ENCODE results near the gene DUSP22. TPM values are rescaled to one million over a fixed set of nuclear protein-coding genes. Genes with fewer than 3 reads are reported as not detected.
"Not testable (repeated sequence)": the region's sequence is repeated elsewhere in the genome, so short reads cannot be mapped to it uniquely, and the experiment has no call there.

Gene DUSP22
- total RNA-seq, 1 experiment from 2014 or later, result 30.7 TPM

GRCh38 chr6:326066-326465 is 33.8 kb downstream of the DUSP22 start:
- H3K27me3 ChIP-seq (ENCODE audit: control insufficient read depth, insufficient read depth, low read length); H3K36me3 ChIP-seq (replicated peaks; ENCODE audit: control insufficient read depth, insufficient read depth, low read length); H3K4me3 ChIP-seq (ENCODE audit: insufficient read depth, low read depth, low read length); DNase-seq: not testable (repeated sequence)

- no peak for DNase-seq
- no peak overlapping the region for H3K4me3 ChIP-seq (ENCODE audit: insufficient read depth, low read depth, low read length)
- no peaks in the 10 kb centered on the region; the same call in 1 of the 2 replicates for H3K36me3 ChIP-seq (replicated peaks; ENCODE audit: control insufficient read depth, insufficient read depth, low read length)
- no peaks in the 10 kb centered on the region for H3K27me3 ChIP-seq (ENCODE audit: control insufficient read depth, insufficient read depth, low read length)
Observed at GRCh38 chr6:326896-327537, 34.7 kb downstream of the DUSP22 start.

GRCh38 chr6:327538-328116 is 35.3 kb downstream of the DUSP22 start:
- Histone ChIP-seq H3K4me3 (ENCODE audit: insufficient read depth, low read depth, low read length) (no peak overlapping the region), H3K36me3 (replicated peaks; ENCODE audit: control insufficient read depth, insufficient read depth, low read length) (no peaks in the 10 kb centered on the region; the same call in 1 of the 2 replicates), H3K27me3 (ENCODE audit: control insufficient read depth, insufficient read depth, low read length) (no peaks in the 10 kb centered on the region)
- DNase-seq, result no peak

GRCh38 chr6:328136-328670 is 35.9 kb downstream of the DUSP22 start:
- Histone ChIP-seq H3K4me3 (ENCODE audit: insufficient read depth, low read depth, low read length) (no peak overlapping the region), H3K27me3 (ENCODE audit: control insufficient read depth, insufficient read depth, low read length) (no peaks in the 10 kb centered on the region), H3K36me3 (replicated peaks; ENCODE audit: control insufficient read depth, insufficient read depth, low read length) (no peaks in the 10 kb centered on the region; the same call in 1 of the 2 replicates)
- no peak for DNase-seq

- no peak overlapping the region for H3K4me3 ChIP-seq (ENCODE audit: insufficient read depth, low read depth, low read length)
- H3K36me3 ChIP-seq (replicated peaks; ENCODE audit: control insufficient read depth, insufficient read depth, low read length), result no peaks in the 10 kb centered on the region; the same call in 1 of the 2 replicates
- DNase-seq, result no peak
- no peaks in the 10 kb centered on the region for H3K27me3 ChIP-seq (ENCODE audit: control insufficient read depth, insufficient read depth, low read length)
Observed at GRCh38 chr6:328924-329323, 36.6 kb downstream of the DUSP22 start.

GRCh38 chr6:329888-330691 is 37.8 kb downstream of the DUSP22 start:
- no peaks in the 10 kb centered on the region; the same call in 1 of the 2 replicates for H3K36me3 ChIP-seq (replicated peaks; ENCODE audit: control insufficient read depth, insufficient read depth, low read length)
- H3K4me3 ChIP-seq (ENCODE audit: insufficient read depth, low read depth, low read length), result no peak overlapping the region
- peak; percentile 80 for DNase-seq
- H3K27me3 ChIP-seq (ENCODE audit: control insufficient read depth, insufficient read depth, low read length), result no peaks in the 10 kb centered on the region

- no peak overlapping the region for H3K4me3 ChIP-seq (ENCODE audit: insufficient read depth, low read depth, low read length)
- H3K36me3 ChIP-seq (replicated peaks; ENCODE audit: control insufficient read depth, insufficient read depth, low read length), result no peaks in the 10 kb centered on the region; the same call in 1 of the 2 replicates
- H3K27me3 ChIP-seq (ENCODE audit: control insufficient read depth, insufficient read depth, low read length), result no peaks in the 10 kb centered on the region
- no peak for DNase-seq
Observed at GRCh38 chr6:330948-331347, 38.7 kb downstream of the DUSP22 start.

GRCh38 chr6:331622-332521 is 39.6 kb downstream of the DUSP22 start:
- no peak overlapping the region for H3K4me3 ChIP-seq (ENCODE audit: insufficient read depth, low read depth, low read length)
- H3K27me3 ChIP-seq (ENCODE audit: control insufficient read depth, insufficient read depth, low read length), result no peaks in the 10 kb centered on the region
- H3K36me3 ChIP-seq (replicated peaks; ENCODE audit: control insufficient read depth, insufficient read depth, low read length), result no peaks in the 10 kb centered on the region; the same call in 1 of the 2 replicates
- no peak for DNase-seq

GRCh38 chr6:332671-333070 is 40.4 kb downstream of the DUSP22 start:
- H3K4me3 ChIP-seq (ENCODE audit: insufficient read depth, low read depth, low read length), result no peak overlapping the region
- H3K36me3 ChIP-seq (replicated peaks; ENCODE audit: control insufficient read depth, insufficient read depth, low read length), result no peaks in the 10 kb centered on the region
- H3K27me3 ChIP-seq (ENCODE audit: control insufficient read depth, insufficient read depth, low read length), result no peaks in the 10 kb centered on the region
- DNase-seq, result no peak

GRCh38 chr6:333379-334002 is 41.2 kb downstream of the DUSP22 start:
- no peak overlapping the region for H3K4me3 ChIP-seq (ENCODE audit: insufficient read depth, low read depth, low read length)
- H3K27me3 ChIP-seq (ENCODE audit: control insufficient read depth, insufficient read depth, low read length), result no peaks in the 10 kb centered on the region
- DNase-seq, result no peak
- H3K36me3 ChIP-seq (replicated peaks; ENCODE audit: control insufficient read depth, insufficient read depth, low read length), result no peaks in the 10 kb centered on the region

- no peaks in the 10 kb centered on the region for H3K27me3 ChIP-seq (ENCODE audit: control insufficient read depth, insufficient read depth, low read length)
- H3K36me3 ChIP-seq (replicated peaks; ENCODE audit: control insufficient read depth, insufficient read depth, low read length), result no peaks in the 10 kb centered on the region
- DNase-seq, result no peak
- no peak overlapping the region for H3K4me3 ChIP-seq (ENCODE audit: insufficient read depth, low read depth, low read length)
Observed at GRCh38 chr6:334536-335510, 42.5 kb downstream of the DUSP22 start.

GRCh38 chr6:335572-335971 is 43.3 kb downstream of the DUSP22 start:
- Histone ChIP-seq H3K4me3 (ENCODE audit: insufficient read depth, low read depth, low read length) (no peak overlapping the region), H3K36me3 (replicated peaks; ENCODE audit: control insufficient read depth, insufficient read depth, low read length) (no peaks in the 10 kb centered on the region), H3K27me3 (ENCODE audit: control insufficient read depth, insufficient read depth, low read length) (no peaks in the 10 kb centered on the region)
- DNase-seq, result no peak
